HG02642 (cell line): ENCODE results near the gene CHPT1.
"Not testable (repeated sequence)": the region's sequence is repeated elsewhere in the genome, so short reads cannot be mapped to it uniquely, and the experiment has no call there.

Experiments used
- ATAC-seq: cut with Tn5 transposase; IDR thresholded peaks from one replicate; pipeline ENCODE4 v1.9.1; 2021; ENCODE audit warnings: mild to moderate bottlenecking; ENCODE audit not compliant: unreplicated experiment, poor library complexity

CHPT1 gene

DNA sequence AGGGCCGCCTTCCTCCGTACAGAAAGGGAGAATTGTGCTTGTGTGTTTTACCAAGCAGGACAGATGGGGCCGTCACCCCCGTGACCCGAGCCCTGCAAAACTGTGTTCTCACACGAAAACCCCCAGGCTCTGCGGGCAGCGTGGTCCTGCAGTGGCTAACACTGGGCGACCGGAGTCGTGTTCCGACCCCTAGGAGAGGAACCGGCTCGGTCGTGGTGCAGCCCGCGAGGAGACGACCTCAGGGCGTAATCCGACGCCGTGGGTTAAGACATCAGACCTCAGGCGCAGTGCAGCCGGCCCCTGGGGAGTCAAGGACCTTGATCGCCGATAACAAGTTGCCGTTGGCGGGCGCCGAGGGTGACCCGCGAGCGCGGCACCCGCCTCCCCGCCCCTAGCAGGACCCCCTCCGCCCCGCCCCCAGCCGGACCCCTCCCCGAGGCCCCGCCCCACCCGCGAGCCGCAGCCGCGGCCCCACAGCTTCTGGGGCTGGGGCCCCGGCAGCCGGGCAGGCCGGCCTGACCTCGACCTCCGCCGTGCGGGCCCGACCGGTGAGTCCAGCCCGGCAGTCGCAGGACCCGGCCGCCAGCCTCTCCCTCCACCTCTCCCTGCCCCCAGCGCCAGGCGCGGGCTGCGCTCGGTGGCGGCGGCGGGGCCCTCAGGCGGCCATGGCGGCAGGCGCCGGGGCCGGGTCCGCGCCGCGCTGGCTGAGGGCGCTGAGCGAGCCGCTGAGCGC, at the start of gene CHPT1:
TSS of gene CHPT1 (plus strand) at position 444 of the 733 bp plus-strand sequence. CDS start at position 666, 222 bp downstream.
- ATAC-seq: peak; percentile 76

DNA sequence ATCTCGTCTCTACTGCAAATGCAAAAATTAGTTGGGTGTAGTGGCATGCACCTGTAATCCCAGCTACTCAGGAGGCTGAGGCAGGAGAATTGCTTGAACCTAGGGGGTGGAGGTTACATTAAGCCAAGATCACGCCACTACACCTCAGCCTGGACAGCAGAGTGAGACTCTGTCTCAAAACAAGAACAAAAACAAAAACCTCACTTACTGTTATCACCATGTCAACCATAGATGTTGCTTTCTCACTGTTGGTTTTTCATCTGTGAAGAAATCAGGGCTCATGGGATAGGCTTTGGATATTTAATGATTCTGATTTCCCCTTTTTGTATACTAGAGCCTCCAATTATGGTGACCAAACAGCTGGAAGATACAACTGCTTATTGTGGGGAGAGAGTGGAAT, 49.7 kb upstream of the CHPT1 start:
- no peak for ATAC-seq

DNA sequence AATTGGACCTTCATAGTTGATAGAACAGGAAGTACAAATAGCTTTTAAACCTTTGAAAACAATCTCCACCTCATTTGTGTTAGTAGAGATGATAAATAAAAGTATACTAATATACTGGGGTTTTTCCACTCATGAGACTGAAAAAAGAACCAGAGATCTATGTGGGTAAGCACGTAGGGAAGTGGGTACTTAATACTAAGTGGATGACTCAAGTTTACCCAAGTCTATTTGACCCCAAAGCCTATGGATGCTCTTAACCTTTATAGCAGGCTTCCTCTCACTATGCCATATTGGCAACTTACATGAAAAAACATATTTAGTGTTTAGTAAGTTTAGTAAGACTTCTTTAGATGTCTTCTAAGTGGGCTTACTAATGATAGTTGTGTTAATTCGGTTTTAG, 49.2 kb upstream of the CHPT1 start:
- no peak for ATAC-seq

DNA sequence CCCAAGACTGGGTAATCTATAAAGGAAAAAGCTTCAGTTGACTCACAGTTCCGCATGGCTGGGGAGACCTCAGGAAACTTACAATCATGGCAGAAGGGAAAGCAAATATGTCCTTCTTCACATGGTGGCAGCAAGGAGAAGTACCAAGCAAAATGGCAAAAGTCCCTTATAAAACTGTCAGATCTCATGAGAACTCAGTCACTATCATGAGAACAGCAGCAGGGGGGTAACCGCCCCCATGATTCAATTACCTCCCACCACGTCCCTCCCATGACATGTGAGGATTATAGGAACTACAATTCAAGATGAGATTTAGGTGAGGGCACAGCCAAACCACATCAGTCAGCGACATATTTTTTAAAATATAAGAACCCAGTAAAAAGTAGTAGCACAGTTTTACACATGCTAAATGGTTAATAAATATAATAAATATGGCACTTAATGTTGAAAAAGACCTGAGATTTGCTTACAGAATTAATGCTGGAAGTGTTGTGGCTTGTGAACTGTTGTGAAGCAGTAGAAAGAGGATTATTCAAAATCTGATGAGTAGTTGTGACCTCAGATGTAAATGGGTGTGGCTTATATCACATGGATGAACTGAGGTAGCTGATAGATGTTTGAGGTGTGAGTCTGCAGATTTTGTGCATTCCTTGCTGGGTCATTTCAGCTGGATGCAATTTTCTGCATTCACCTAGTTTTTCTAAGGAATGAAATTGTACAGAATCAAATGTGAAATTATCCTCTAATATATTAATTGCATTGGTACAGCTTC, 46.9 kb upstream of the CHPT1 start:
- no peak for ATAC-seq

DNA sequence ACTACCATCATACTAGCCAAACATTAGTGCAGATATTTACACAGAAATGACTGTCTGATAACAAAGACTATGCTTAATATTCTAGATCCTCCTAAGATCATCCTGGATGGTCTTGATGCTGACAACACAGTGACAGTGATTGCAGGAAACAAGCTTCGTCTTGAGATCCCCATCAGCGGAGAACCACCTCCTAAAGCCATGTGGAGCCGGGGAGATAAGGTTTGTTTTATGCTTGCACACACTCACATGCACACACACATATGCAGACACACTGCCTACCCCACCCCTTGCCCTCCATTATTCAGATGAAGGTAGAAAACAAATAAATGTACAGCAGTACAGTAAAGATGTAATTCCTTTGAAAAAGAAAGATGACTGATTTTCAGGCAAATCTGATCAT, 44.4 kb upstream of the CHPT1 start:
- ATAC-seq: no peak

DNA sequence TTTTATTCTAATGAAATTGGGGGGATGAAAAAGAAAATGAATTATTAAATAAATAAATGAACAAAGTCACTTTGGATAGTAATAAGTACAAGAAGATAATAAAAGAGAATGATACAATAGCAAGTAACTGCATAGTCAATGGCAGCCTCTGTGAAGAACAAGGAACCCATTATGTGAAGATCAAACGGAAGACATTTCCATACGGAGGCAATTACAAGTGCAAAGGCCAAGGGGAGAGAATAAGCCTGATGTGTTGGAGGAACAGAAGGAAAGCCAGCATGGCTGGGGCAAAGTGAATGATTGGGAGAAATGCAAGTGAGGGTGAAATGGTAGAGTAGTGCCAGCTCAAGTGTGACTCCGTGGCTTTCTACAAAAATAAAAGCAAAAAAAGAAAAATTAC, 43.9 kb upstream of the CHPT1 start:
- no peak for ATAC-seq

DNA sequence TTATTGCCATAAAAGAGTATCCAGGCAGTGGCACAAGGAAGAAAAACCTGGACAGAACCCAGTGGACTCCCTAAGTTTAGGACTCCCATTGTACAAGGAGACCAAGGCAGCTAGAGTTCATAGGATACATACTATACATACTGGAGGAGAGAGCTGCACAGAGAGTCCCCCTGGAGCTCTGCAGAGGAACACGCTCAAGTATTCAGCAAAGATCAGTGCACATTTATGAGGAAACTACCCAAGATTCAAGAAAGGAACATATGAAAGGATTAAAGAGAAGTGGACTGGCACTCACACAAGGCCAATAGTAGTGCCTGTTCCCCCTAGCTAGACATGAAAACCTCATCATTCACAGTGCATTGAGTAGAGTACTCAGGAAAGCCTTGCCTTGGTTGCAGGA, 43.0 kb upstream of the CHPT1 start:
- ATAC-seq: no peak

DNA sequence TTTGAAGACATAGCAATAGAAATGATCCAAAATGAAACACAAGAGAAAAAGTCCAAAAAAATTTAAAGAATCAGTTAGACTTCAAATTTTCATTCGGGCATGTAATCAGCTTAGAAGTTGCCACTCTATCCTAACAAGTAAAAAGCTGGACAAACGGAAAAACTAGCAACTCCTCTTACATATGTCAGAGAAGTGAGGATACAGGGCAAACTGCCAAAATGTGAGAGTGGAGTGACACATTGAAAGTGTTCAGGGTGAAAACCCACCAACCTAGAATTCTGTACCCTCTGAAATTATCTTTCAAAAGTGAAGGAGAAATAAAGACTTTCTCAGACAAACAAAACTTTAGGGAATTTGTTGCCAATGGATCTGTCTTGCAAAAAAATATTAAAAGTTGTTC, 42.0 kb upstream of the CHPT1 start:
- no peak for ATAC-seq

DNA sequence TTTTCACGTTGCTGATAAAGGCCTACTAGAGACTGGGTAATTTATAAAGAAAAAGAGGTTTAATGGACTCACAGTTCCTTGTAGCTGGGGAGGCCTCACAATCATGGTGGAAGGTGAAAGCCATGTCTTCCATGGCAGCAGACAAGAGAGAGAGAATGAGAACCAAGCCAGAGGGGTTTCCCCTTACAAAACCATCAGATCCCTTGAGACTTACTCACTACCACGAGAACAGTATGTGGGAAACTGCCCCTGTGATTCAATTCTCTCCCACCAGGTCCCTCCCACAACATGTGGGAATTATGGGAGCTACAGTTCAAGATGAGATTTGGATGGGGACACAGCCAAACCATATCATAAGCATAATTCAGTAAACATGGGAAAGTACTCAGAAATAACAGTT, 36.8 kb upstream of the CHPT1 start:
- ATAC-seq: not testable (repeated sequence)

DNA sequence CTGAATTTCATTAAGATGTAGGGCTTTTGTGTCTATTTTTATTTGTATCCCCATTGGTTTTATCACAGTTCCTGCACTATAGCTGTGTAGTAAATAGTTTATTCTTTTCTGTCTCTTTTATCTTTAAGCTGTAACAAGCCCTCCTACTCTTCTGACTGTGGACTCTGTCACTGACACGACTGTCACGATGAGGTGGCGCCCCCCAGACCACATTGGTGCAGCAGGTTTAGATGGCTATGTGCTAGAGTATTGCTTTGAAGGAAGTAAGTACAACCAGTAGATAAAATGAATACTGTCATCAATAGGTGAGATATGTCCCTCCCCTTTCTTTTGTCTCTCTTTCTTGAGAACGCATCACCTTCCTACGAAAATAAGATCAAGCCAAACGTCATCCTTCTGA, 34.1 kb upstream of the CHPT1 start:
- no peak for ATAC-seq

DNA sequence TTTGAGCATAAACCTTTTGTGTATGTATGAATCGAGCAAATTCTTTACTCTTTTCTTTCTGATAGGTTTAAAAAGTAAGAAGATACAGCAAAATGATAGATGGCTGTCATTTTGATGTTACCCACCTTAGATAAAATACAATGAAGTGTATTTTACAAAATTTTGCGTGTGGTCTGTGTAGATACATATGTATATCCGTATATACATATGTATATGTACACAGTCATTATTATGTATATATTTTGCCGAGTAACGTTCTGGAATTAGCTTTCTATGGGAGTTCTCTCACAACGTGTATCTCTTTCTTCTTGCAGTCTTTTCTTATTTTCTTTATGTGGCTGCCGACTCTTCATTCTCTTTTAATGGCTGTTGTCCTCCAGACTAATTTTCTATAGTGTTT, 32.4 kb upstream of the CHPT1 start:
- ATAC-seq: no peak

DNA sequence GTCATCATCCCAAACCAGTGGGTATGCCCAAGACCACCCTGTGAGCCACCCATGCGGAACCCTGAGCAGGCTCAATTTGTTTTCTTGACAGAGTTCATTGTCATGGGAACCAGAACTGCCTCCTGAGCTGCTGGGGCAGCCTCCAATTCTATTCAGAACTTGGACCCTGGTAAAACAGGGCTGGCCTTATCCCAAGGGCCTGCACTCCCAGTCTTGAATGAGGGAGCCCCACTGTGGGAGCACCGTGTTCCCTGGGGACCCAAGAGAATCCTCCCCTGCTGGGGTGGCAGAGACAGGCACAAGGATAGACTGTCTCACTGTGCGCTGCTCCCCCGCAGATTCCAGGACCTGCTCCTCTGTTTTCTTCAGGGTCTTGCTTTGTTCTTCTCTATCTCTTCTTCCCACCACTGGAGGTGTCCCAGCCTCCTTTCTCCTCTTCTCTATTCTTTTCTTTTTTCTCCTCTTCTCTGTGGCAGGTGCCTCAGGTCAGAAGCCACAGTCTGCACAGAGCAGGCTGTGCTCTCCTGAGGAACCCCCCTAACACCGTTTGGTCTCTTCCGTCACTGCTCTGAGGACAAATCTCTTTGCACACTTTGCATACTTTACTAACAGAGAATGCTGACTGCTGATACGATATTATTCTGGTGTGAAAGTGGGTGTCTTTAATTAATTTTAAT, 31.2 kb upstream of the CHPT1 start:
- no peak for ATAC-seq

DNA sequence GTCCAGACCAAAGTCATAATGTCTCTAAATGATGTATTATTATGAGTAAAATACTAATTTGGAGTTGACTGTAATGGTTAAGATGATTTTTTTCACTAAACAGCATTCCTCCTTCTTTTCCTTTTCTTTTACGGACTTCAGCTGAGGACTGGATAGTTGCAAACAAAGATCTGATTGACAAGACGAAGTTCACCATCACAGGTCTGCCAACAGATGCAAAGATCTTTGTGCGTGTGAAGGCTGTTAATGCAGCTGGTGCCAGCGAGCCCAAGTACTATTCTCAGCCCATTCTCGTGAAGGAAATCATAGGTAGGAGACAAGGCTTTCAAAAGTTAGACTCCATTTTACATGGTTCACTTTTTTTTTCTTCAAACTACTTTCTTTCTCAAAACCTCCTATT, 29.8 kb upstream of the CHPT1 start:
- no peak for ATAC-seq

DNA sequence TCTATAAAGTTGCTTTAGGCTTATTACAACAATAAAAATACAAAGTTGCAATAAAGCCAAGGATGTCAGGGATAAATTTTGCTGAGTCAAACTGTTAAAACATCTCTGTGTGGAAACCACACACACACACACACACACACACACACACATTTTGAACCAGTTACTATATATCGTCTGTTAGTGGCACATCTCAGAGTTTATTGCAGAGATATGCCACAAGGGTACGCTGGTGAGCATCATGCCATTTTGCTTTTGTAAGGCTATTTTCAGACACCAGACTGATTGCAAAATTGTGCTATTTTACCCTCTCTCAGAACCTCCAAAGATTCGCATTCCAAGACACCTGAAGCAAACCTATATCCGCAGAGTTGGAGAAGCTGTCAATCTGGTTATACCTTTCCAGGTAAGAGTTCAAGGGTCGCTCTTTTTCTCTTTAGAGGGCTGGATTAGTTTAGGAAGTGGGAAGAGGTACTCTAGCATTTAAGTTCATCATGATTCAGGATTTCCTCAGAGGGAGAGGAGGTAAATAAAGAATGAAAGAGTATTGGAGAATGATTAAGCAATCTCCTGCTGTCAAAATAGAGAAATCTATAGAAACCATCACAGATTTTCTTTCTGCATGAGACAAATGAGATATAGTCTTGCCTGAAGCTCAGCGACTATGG, 27.3 kb upstream of the CHPT1 start:
- ATAC-seq: no peak

DNA sequence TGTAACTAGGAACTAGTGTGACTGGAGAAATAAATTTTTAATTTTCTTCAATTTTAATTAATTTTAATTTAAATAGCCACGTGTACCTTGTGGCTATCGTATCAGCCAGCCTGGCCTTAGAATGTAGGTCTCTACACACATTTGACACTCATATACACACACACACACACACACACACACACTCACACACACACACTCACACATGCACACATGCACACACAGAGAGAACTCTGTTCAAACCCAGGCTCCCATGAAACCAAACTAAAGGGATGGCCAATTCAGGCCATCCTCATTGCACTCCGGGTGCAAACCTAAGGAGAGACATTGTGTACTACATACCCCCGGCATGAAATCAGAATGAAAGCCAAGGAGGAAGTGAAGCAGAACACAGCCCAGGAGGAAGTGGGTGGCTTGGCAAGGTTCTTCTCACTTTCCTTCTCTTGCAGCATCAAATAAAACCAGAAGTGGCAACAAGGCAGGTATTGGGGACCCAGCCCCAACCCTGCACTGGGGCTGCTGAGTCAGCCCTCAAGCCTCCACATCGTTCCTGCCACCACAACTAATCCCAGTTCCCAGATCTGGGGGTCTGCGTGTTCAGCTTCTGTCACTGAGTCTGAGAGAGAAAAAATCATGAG, 26.2 kb upstream of the CHPT1 start:
- ATAC-seq: peak; percentile 90

DNA sequence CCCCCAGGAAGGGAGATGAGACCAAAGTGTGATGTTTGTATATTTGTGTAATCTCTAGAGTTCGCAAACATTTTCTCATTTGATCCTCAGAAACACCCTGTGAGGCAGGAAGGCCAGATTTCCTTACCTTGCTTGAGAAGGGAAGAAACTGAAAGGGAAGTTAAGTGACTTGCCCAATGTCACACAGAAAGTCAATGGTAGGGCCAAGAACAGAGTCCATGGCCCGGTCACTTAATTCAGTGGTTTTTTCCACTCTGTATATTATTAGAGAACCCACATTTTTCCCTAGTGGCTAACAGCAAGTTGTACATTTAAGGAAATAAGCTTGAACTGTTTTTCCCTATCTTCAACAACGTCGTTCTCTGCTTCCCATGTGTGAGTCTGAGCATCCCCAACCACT, 25.6 kb upstream of the CHPT1 start:
- peak; percentile 8 for ATAC-seq

DNA sequence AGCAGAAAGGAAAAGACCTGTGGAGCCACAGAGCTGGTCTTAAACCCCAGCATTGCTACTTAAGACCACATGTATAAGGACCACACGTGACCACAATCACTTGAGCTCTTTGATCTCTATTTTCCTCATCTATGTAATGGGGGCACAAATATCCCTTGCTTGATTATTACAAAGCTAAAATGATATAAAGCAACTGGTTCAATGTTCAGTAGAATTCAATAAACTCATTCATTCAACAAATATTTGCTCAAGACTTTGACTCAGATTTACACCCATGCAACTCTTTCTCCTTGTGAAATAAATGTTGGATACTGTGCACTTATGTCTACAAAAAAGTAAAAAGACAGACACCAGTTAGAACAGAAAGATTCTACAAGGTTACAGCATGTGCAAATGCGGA, 21.9 kb upstream of the CHPT1 start:
- ATAC-seq: no peak

DNA sequence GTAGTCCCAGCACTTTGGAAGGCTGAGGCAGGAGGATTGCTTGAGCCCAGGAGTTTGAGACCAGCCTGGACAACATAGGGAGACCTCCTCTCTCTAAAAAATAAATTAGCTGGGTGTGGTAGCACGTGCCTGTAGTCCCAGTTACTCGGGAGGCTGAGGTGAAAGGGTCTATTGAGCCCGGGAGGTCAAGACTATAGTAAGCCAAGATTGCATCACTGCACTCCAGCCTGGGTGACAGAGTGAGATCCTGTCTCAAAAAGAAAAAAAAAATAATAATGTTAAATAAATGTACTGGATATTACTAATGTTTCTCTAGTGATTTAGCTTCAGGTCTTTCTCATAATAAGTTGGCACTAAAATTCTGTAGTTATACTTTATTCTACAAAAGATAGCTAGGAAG, 20.9 kb upstream of the CHPT1 start:
- ATAC-seq: not testable (repeated sequence)

DNA sequence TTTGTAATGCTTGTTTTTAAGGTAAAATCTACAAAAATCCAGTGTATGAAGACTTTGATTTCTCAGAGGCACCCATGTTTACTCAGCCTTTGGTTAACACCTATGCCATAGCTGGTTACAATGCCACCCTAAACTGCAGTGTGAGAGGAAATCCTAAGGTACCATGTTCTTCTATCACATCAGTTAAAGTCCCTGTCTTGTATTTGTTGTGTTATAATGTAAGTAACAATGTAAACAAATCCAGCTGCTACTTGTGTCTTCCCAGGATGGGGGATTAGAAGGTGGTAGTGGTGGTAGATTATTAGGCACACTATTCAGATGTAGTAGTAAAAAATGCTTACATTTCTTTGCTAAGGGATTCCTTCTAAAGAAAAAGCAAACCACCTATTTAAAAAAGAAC, 19.4 kb upstream of the CHPT1 start:
- ATAC-seq: no peak

DNA sequence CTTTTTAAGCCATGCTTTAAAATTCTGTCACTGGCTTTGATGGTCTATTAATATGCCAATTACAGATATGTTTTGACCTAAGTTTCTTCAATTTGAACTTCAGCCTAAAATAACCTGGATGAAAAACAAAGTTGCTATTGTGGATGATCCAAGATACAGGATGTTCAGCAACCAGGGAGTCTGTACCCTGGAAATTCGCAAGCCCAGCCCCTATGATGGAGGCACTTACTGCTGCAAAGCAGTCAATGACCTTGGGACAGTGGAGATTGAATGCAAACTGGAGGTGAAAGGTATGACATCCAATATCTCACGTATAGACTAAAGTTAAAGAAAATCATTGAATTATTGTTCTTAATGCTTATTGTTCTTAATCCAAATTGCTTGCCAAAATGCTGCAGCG, 17.2 kb upstream of the CHPT1 start:
- ATAC-seq: no peak
